OCI-LY7 (cell line): ENCODE measurements around the gene FYN.

Experiments
- EZH2phosphoT487 ChIP-seq: fragments of 200-600 bp; sonication (generic); IDR thresholded peaks from 2 replicates; pipeline ENCODE4 v1.6.1; 2018; ENCODE audit warnings: low read depth, borderline replicate concordance, mild to moderate bottlenecking, mixed run types, antibody characterized with exemption, low read length, moderate library complexity, mixed read lengths
- TF ChIP-seq, protein P1 (sequence below): fragments of 200-600 bp; sonication (generic); conservative IDR thresholded peaks from 2 replicates; pipeline ENCODE4 v1.5.1; 2014; ENCODE audit warnings: mild to moderate bottlenecking, antibody characterized with exemption, low read length, moderate library complexity, mixed read lengths

DNA sequence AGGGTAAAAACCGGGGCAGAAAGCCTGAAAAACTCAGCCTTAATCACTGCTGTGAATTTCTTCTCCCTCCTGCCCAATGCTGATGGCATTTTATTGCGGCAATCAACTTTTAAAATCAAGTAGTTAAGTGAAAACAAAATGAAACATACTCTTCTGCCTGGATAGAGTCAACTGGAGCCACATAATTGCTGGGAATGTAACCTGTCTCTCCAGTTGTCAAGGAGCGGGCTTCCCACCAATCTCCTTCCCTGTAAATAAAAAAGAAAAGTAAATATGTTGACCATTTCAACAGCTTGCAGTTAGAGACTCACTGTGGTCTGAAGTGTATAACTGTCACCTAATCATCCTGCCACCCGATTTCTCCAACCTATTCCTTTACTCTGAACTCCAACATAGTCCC is 165.5 kb downstream of the FYN start:
- TF ChIP-seq, protein P1, sequence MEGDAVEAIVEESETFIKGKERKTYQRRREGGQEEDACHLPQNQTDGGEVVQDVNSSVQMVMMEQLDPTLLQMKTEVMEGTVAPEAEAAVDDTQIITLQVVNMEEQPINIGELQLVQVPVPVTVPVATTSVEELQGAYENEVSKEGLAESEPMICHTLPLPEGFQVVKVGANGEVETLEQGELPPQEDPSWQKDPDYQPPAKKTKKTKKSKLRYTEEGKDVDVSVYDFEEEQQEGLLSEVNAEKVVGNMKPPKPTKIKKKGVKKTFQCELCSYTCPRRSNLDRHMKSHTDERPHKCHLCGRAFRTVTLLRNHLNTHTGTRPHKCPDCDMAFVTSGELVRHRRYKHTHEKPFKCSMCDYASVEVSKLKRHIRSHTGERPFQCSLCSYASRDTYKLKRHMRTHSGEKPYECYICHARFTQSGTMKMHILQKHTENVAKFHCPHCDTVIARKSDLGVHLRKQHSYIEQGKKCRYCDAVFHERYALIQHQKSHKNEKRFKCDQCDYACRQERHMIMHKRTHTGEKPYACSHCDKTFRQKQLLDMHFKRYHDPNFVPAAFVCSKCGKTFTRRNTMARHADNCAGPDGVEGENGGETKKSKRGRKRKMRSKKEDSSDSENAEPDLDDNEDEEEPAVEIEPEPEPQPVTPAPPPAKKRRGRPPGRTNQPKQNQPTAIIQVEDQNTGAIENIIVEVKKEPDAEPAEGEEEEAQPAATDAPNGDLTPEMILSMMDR: no peak
- TF ChIP-seq EZH2phosphoT487: no peak
